Measurements from ENCODE around the gene CCDC38.
"Not testable (repeated sequence)": the region's sequence is repeated elsewhere in the genome, so short reads cannot be mapped to it uniquely, and the experiment has no call there.

- TF ChIP-seq CTCF (conservative IDR thresholded peaks at IDR 0.05 in 1 of 2, IDR thresholded peaks at IDR 0.05 in 1 of 2; ENCODE audit: extremely low read depth in 1 of 2, insufficient read depth in 1 of 2, low read depth in 1 of 2, low read length in 2 of 2); EZH2 (IDR thresholded peaks at IDR 0.05; ENCODE audit: borderline replicate concordance, low read length): not testable (repeated sequence)
Measured at GRCh38 chr12:95842426-95842825, 100.0 kb downstream of the CCDC38 start.
